Measurements from ENCODE around the gene NGRN.

- TF ChIP-seq POLR2A (IDR thresholded peaks at IDR 0.05; ENCODE audit: low read depth, low read length) (no peak), RAD21 (IDR thresholded peaks at IDR 0.05; ENCODE audit: low read length) (no peak), CTCF (conservative IDR thresholded peaks at IDR 0.05; ENCODE audit: low read depth, low read length) (no peak), USF2 (IDR thresholded peaks at IDR 0.05; ENCODE audit: low read depth, low read length) (no peak), CEBPB (IDR thresholded peaks at IDR 0.05; ENCODE audit: low read depth, low read length) (peak; percentile 55), BHLHE40 (IDR thresholded peaks at IDR 0.05; ENCODE audit: low read depth, low read length) (no peak), NFE2L2 (IDR thresholded peaks at IDR 0.05; ENCODE audit: low read depth, low read length) (no peak), RFX5 (IDR thresholded peaks at IDR 0.05; ENCODE audit: low read depth, low read length) (no peak), SMC3 (IDR thresholded peaks at IDR 0.05; ENCODE audit: low read depth, low read length) (no peak), MXI1 (IDR thresholded peaks at IDR 0.05; ENCODE audit: borderline replicate concordance, low read depth, low read length) (no peak), MAFK (IDR thresholded peaks at IDR 0.05; ENCODE audit: low read depth, low read length) (no peak), ELK1 (IDR thresholded peaks at IDR 0.05; ENCODE audit: borderline replicate concordance, low read depth, low read length) (no peak), CHD1 (IDR thresholded peaks at IDR 0.05; ENCODE audit: low read depth, low read length) (no peak), RCOR1 (IDR thresholded peaks at IDR 0.05; ENCODE audit: insufficient replicate concordance, low read length) (no peak)
Observed at GRCh38 chr15:90266061-90266431, 574 bp downstream of the NGRN start.
